Endothelial cell of umbilical vein (primary cell): ENCODE measurements around the gene SCUBE3. TPM values are rescaled to one million over a fixed set of nuclear protein-coding genes. Genes with fewer than 3 reads are reported as not detected.

Source experiments
- BruUV-seq: library from RNA; stranded (reverse); fragments of 400-500 nt; replicated peaks from 2 replicates; lab custom pipeline; 2021; lab: Mats Ljungman, UMichigan
- CTCF ChIA-PET: fragments of 300-600, 350-600 bp; sonication (Branson Sonifier 250); formaldehyde crosslinking; loops from one replicate; lab custom pipeline; 2021; ENCODE audit warnings: antibody characterized with exemption, inconsistent platforms; lab: Charles Lee
- POLR2A ChIA-PET: fragments of 300-600, 350-600 bp; sonication (Branson Sonifier 250); formaldehyde crosslinking; loops from one replicate; lab custom pipeline; 2021; ENCODE audit warnings: antibody characterized with exemption, inconsistent platforms; lab: Charles Lee
- DNase-seq: peaks from one replicate; pipeline ENCODE4 v3.0.0-alpha.2; 2011; ENCODE audit warnings: low read depth, low spot score
- FAIRE-seq: peaks from 2 replicates; lab custom pipeline; 2011; peaks lifted over from hg19 to GRCh38; lab: Jason Lieb, UNC
- H2AFZ ChIP-seq: 2 replicates; pipeline ENCODE4 v1.6.0; 2012; ENCODE audit warnings: low read depth, low read length, control low read depth, inconsistent platforms
- H3K27ac ChIP-seq: 2 replicates; pipeline ENCODE4 v1.5.1; 2011; ENCODE audit warnings: low read depth, mild to moderate bottlenecking, control low read depth, low read length, moderate library complexity; ENCODE audit not compliant: insufficient read depth
- H3K27me3 ChIP-seq, 2 experiments: 2 replicates each; pipeline versions ENCODE4 v1.6.0 to v1.6.1; 2011; ENCODE audit warnings: low read length in 2 of 2, mixed read lengths in 1 of 2; ENCODE audit not compliant: control insufficient read depth in 2 of 2, insufficient read depth in 2 of 2
- H3K36me3 ChIP-seq, 2 experiments: 2 replicates in 1 of 2; 3 replicates in 1 of 2; pipeline ENCODE4 v1.5.1; 2011; ENCODE audit warnings: low read length in 2 of 2, mild to moderate bottlenecking in 1 of 2, moderate library complexity in 1 of 2; ENCODE audit not compliant: control insufficient read depth in 2 of 2, insufficient read depth in 2 of 2; ENCODE audit errors: extremely low read depth in 1 of 2
- H3K4me1 ChIP-seq: 3 replicates; pipeline ENCODE4 v1.5.1; 2011; ENCODE audit warnings: mild to moderate bottlenecking, low read length; ENCODE audit not compliant: control insufficient read depth, insufficient read depth; ENCODE audit errors: extremely low read depth
- H3K4me2 ChIP-seq: 2 replicates; pipeline ENCODE4 v1.6.1; 2011; ENCODE audit warnings: low read length, control low read depth, mixed read lengths; ENCODE audit not compliant: insufficient read depth
- H3K4me3 ChIP-seq, 3 experiments: fragments of 200-600 bp in 1 of 3; sonication (generic), shearing (Covaris generic) in 1 of 3; replicated peaks in 1 of 3; 2 replicates each; pipeline ENCODE4 v1.5.1; 2011 to 2016; ENCODE audit warnings: control low read depth in 3 of 3, low read length in 3 of 3, mild to moderate bottlenecking in 2 of 3, inconsistent platforms in 1 of 3, low read depth in 1 of 3, moderate library complexity in 1 of 3; ENCODE audit not compliant: insufficient read depth in 1 of 3
- H3K79me2 ChIP-seq: 2 replicates; pipeline ENCODE4 v1.6.0; 2012; ENCODE audit warnings: low read length, inconsistent platforms; ENCODE audit not compliant: control insufficient read depth, insufficient read depth
- H3K9ac ChIP-seq: replicated peaks from 2 replicates; pipeline ENCODE3; 2011; ENCODE audit warnings: low read length, control low read depth; ENCODE audit not compliant: insufficient read depth; ENCODE audit errors: extremely low read depth
- H3K9me1 ChIP-seq: replicated peaks from 3 replicates; pipeline ENCODE4 v1.6.0; 2011; ENCODE audit warnings: mild to moderate bottlenecking, low read length; ENCODE audit not compliant: control insufficient read depth, insufficient read depth; ENCODE audit errors: extremely low read depth
- H3K9me3 ChIP-seq: replicated peaks from 2 replicates; pipeline ENCODE4 v1.5.1; 2012; ENCODE audit warnings: low read length, inconsistent platforms; ENCODE audit not compliant: control insufficient read depth, insufficient read depth
- H4K20me1 ChIP-seq: replicated peaks from 2 replicates; pipeline ENCODE3; 2011; ENCODE audit warnings: mild to moderate bottlenecking, low read length; ENCODE audit not compliant: control insufficient read depth, insufficient read depth; ENCODE audit errors: extremely low read depth
- CTCF ChIP-seq, 2 donors: IDR thresholded peaks; 1 replicate in 1 of 2; 2 replicates in 1 of 2; pipeline ENCODE4 v1.5.1; 2011; ENCODE audit warnings: low read length in 2 of 2, mild to moderate bottlenecking in 2 of 2, moderate library complexity in 2 of 2, control low read depth in 1 of 2, inconsistent platforms in 1 of 2, low read depth in 1 of 2; ENCODE audit not compliant: insufficient read depth in 1 of 2; ENCODE audit errors: extremely low read depth in 1 of 2
- EZH2 ChIP-seq: IDR thresholded peaks from 2 replicates; pipeline ENCODE4 v1.6.1; 2012; ENCODE audit warnings: borderline replicate concordance, low read depth, mild to moderate bottlenecking, moderate library complexity, low read length, inconsistent platforms; ENCODE audit not compliant: severe bottlenecking
- FOS ChIP-seq: IDR thresholded peaks from 2 replicates; pipeline ENCODE4 v1.6.1; 2011; ENCODE audit warnings: mild to moderate bottlenecking, low read length, moderate library complexity, borderline replicate concordance; ENCODE audit not compliant: insufficient read depth
- GATA2 ChIP-seq: IDR thresholded peaks from 2 replicates; pipeline ENCODE4 v1.7.0; 2011; ENCODE audit warnings: low read depth, mild to moderate bottlenecking, moderate library complexity, mixed read lengths, low read length; ENCODE audit not compliant: insufficient read length, insufficient read depth
- JUN ChIP-seq: IDR thresholded peaks from 2 replicates; pipeline ENCODE4 v1.6.1; 2011; ENCODE audit warnings: borderline replicate concordance, low read depth; ENCODE audit not compliant: insufficient read length, insufficient read depth
- MYC ChIP-seq: IDR thresholded peaks from one replicate; pipeline ENCODE4 v1.6.1; 2011; ENCODE audit warnings: mild to moderate bottlenecking, low read depth, low read length
- POLR2A ChIP-seq: IDR thresholded peaks from 2 replicates; pipeline ENCODE4 v1.6.1; 2012; ENCODE audit warnings: low read depth, mild to moderate bottlenecking, control low read depth, low read length
- POLR2AphosphoS5 ChIP-seq: IDR thresholded peaks from 2 replicates; pipeline ENCODE4 v1.6.1; 2012; ENCODE audit warnings: low read depth, mild to moderate bottlenecking, control low read depth, low read length, moderate library complexity; ENCODE audit not compliant: insufficient read depth
- dilution Hi-C: fragments of 300-500 bp; cut with MboI; formaldehyde crosslinking; loops from one replicate; pipeline ENCODE4 v1.15.0; 2019; ENCODE audit warnings: low sequenced_read_pairs; ENCODE audit not compliant: extremely low pct_ligation_motif_present
- intact Hi-C: fragments of 100-400 bp; cut with micrococcal nuclease; formaldehyde crosslinking; loops from one replicate; pipeline ENCODE4 v1.10.0; 2022
- polyA plus RNA-seq, 4 experiments: library from polyadenylated mRNA; depleted of rRNA in 3 of 4; stranded (reverse) in 3 of 4; unstranded in 1 of 4; fragments of >200 nt; gene quantifications; 2 replicates each; pipeline versions ENCODE4 v1.2.1 to v1.2.3, GENCODE V29; 2011 to 2012; ENCODE audit warnings: missing spikeins in 1 of 4
- total RNA-seq: library from RNA; stranded (reverse); gene quantifications from 2 replicates; pipeline ENCODE4 v1.2.3, GENCODE V29; 2021
- TF ChIP-seq, protein P1 (sequence below): IDR thresholded peaks from 2 replicates; pipeline ENCODE4 v1.6.1; 2011; ENCODE audit not compliant: insufficient read depth, insufficient read length

The SCUBE3 gene
- total and polyA plus RNA-seq, 2 donors (not counting 3 experiments of a cell fraction or from before 2014, with no cell fraction given), result 1.1 to 1.5 TPM

DNA sequence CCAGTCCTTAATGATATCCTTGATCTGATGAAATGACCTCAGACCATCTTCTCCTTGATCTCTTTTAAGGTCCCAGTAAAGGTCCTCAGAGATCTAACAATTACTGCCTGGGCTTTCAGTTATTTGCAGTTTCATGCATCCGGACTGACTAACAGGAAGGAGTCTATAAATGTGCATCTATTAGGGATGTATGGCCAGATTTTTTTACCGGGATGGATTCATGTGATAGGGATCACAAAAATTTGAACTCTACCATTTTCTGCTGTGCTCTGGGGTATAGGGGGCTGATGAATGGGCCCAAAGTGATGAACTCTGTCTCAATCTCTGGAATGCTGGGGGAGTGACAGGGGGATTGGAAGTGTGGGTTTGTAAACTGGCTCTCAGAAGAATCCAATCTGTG is 36.2 kb upstream of the SCUBE3 start:
- Histone ChIP-seq H3K27ac (no peak overlapping the region), H3K9ac (no peak overlapping the region), H3K4me1 (peaks cover 9% of the 10 kb centered on the region), H3K36me3 (no peaks in the 10 kb centered on the region), H3K4me3 (no peak overlapping the region), H3K4me2 (no peak overlapping the region), H2AFZ (no peak overlapping the region), H3K79me2 (no peaks in the 10 kb centered on the region), H3K9me3 (no peaks in the 10 kb centered on the region), H3K27me3 (peaks cover 2 to 3% of the 10 kb centered on the region in 2 experiments), H3K9me1 (no peaks in the 10 kb centered on the region), H4K20me1 (no peaks in the 10 kb centered on the region)
- peak; percentile 43 for FAIRE-seq
- POLR2A ChIA-PET, result no interaction called here
- no peak for DNase-seq
- BruUV-seq, result no TSS peak
- CTCF ChIA-PET, result no interaction called here
- dilution Hi-C loops (no loop called here), intact Hi-C loops (no loop called here)
- TF ChIP-seq FOS, result no peak
- TF ChIP-seq POLR2AphosphoS5, result no peak
- TF ChIP-seq MYC, result no peak
- TF ChIP-seq, protein P1, sequence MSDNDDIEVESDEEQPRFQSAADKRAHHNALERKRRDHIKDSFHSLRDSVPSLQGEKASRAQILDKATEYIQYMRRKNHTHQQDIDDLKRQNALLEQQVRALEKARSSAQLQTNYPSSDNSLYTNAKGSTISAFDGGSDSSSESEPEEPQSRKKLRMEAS, result no peak
- TF ChIP-seq GATA2, result no peak
- TF ChIP-seq JUN, result no peak
- TF ChIP-seq CTCF (IDR thresholded peaks at IDR 0.05; ENCODE audit: extremely low read depth in 1 of 2, insufficient read depth in 1 of 2, low read depth in 1 of 2, low read length in 2 of 2), result no peak
- no peak for TF ChIP-seq EZH2
- no peak for TF ChIP-seq POLR2A
